HG02623 (cell line): ENCODE results near the gene IPO13.
A peak's percentile ranks its signal among the peaks of the same experiment; 100 is the strongest.

Experiments used
- ATAC-seq: cut with Tn5 transposase; IDR thresholded peaks from one replicate; pipeline ENCODE4 v1.9.1; 2021; ENCODE audit warnings: moderate library complexity; ENCODE audit not compliant: unreplicated experiment

Gene IPO13, protein sequence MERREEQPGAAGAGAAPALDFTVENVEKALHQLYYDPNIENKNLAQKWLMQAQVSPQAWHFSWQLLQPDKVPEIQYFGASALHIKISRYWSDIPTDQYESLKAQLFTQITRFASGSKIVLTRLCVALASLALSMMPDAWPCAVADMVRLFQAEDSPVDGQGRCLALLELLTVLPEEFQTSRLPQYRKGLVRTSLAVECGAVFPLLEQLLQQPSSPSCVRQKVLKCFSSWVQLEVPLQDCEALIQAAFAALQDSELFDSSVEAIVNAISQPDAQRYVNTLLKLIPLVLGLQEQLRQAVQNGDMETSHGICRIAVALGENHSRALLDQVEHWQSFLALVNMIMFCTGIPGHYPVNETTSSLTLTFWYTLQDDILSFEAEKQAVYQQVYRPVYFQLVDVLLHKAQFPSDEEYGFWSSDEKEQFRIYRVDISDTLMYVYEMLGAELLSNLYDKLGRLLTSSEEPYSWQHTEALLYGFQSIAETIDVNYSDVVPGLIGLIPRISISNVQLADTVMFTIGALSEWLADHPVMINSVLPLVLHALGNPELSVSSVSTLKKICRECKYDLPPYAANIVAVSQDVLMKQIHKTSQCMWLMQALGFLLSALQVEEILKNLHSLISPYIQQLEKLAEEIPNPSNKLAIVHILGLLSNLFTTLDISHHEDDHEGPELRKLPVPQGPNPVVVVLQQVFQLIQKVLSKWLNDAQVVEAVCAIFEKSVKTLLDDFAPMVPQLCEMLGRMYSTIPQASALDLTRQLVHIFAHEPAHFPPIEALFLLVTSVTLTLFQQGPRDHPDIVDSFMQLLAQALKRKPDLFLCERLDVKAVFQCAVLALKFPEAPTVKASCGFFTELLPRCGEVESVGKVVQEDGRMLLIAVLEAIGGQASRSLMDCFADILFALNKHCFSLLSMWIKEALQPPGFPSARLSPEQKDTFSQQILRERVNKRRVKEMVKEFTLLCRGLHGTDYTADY

DNA sequence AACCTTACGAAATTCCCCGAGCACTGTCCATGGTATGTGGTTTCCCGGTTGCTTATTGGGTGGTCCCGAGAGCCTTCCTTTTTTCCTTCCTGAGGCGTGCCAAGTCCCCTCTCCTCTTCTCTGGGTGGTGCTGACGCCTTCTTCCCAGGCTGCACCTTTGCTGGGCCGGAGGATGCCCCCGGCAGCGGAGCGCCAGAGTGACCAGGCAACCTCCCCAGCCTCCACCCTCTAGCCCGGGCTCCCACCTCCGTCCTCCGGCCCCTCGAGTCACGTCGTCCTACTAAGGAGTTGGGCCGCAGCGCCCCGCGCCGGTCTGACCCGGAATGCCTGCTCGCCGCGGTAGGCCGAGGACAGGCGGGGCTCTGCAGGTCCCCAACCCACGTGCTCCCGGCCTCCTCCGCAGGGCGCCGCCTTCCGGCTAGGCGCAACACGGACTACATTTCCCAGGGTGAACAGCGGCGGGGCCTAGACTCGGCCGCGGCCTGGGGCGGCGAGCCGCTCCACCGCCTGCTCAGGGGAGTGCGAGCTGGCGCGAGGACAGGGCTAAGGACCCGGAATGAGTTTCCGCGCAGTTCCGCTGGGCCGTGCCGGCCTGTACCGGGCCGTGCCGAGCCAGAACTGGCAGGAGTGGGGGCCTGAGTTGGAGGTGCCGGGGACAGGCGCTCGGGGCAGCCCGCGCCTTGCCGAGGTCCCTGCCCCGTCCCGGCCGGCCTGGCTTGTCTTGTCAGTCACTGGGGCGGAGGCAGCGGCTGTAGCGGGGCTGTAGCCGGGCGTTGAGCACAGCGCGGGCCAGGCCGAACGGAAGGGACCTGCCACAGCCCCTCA is at the start of gene IPO13:
IPO13 (plus strand) TSS at position 715 of the 825 bp plus-strand sequence. CDS start 651 bp downstream, outside the sequence.
- ATAC-seq: peak; percentile 87

DNA sequence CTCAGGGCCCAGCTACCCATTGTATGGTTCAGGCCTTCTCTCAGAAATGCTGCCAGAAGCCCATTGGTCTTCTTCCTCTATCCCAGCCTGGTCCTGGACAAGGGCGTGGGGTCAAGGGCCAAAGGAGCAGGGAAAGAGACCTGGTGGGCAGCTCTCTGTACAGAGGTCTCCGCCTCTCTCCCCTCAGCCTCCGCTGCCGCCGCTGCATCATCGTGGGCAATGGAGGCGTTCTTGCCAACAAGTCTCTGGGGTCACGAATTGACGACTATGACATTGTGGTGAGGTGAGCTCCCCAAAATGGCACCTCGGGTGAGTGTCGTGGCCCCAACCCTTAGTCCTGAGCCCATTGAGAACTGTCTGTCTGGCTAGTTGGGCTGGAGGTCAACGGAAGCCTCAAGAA is 47.8 kb upstream of the IPO13 start:
- no peak for ATAC-seq

DNA sequence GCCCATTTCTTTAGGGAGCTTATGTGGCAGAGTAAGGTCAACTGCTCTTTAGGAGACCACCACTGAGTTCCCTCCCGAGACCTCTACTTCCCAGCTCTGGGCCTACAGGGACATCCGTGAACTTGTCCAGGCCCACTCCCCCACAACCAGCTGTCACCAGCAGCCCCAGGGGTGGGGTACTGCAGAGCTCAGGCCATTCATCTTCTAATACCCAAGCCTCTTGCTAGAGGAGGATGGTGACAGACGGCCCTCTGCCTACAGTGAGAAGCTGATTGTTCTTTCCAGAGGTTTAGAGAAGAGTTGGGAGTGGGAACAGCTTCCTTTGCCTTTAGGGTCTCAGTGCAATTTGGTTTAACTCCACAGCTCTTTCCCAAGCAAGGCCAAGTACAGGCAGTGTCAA is 46.4 kb upstream of the IPO13 start:
- ATAC-seq: no peak

DNA sequence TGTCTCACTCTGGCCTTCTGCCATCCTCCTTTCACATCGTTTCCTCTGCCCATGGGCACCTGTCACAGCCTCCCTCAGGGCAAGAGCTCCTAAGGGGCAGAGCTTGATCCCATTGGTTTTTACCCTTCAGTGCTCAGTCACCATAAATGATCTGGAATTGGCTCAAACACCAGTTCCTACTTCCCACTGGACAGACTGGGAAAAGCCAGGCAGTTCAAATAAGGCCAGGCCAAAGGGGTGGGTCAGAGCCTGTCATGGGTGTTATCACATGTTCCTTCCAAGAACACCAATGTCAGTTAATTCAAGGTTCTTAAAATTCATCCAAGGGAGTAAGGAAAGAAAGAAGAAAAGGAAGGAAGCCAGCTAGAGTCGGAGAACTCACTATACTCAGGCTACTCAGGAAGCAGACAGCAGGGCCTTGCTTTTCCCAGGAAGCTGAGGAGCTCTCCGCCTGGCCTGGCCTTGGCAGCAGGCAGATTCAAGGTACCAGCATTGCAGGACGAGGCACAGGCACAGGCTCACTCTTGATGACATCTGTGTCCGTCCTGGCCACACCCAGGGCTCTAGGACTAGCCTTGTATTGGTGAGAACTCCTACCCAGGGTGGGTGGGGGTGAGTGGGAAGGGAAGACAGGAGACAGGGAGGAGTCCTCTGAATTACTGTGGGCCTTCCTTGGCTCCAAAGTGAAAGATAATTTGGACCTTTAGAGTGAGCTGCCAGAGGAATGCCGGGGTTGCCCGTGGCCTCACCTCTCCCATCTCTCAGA is 45.4 kb upstream of the IPO13 start:
- ATAC-seq: no peak

DNA sequence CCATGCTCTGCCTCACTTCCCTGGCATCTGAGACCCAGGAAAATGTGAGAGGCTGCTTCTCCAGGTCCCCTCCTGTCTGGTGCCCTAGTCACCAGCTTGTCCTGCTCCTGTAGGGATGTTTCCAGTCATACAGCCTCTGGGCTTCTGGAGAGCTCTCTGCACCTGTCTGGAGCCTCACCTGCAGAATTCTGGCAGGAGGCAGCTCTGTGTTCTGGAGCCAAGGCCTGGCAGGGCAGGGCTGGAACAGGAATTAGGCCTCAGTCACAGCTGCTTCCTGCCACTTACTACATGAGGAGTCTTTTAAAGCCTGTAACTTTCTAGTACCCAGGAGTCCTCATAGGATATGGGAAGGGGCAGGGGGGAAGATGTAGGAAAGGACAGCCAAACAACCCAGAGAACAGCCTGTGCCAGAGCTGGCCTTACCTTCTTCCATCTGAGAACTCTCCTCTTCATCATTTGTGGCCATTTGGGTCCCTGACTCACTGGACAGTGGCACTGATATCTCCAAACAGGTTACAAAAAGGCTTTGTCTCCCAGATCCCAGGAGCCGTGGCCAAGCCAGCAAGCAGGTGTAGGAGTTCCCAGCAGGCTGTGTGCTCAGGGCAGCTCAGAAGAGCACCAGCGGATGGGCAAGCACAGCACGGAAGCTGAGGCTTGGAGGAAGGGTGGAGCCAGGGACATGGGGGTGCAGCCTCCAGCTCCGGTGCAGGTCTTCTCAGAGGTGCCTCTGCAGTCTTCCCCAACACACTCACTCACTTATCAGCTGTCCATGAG is 44.5 kb upstream of the IPO13 start:
- ATAC-seq: no peak

DNA sequence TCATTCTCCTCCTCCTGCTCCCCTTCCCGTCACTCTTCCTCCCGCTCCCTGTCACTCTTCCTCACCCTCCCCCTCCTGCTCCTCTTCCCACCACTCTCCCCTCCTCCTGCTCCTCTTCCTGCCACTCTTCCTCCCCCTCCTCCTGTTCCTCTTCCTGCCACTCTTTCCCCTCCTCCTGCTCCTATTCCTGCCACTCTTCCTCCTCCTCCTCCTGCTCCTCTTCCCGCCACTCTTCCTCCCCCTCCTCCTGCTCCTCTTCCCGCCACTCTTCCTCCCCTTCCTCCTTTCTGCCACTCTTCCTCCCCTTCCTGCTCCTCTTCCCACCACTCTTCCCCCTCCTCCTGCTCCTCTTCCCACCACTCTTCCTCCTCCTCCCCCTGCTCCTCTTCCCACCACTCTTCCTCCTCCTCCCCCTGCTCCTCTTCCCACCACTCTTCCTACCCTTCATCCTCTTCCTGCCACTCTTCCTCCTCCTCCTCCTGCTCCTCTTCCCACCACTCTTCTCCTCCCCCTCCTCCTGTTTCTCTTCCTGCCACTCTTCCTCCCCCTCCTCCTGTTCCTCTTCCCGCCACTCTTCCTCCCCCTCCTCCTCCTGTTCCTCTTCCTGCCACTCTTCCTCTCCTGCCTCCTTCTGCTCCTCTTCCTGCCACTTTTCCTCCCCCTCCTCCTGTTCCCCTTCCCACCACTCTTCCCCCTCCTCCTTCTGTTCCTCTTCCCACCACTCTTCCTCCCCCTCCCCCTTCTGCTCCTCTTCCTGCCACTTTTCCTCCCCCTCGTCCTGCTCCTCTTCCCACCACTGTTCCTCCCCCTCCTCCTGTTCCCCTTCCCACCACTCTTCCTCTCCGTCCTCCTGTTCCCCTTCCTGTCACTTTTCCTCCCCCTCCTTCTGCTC is 41.8 kb upstream of the IPO13 start:
- no peak for ATAC-seq

DNA sequence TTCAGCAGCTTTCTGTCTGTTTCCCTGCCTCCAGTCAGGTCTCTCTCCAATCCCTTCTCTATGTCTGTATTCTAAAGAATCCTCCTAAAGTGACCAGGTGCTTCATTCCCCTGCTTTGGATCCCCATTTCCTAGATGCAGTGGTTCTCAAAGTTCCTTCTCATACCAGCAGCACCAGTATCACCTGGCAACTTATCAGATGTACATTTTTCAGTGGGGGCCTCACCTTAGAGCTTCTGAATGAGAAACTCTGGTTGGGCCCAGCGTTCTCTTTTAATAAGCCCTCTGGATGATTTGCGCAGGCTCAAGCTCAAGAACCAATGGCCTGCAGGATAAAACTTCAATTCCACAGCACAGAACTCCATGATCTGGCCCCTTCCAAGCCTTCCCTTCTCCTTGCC is 38.5 kb upstream of the IPO13 start:
- ATAC-seq: no peak

DNA sequence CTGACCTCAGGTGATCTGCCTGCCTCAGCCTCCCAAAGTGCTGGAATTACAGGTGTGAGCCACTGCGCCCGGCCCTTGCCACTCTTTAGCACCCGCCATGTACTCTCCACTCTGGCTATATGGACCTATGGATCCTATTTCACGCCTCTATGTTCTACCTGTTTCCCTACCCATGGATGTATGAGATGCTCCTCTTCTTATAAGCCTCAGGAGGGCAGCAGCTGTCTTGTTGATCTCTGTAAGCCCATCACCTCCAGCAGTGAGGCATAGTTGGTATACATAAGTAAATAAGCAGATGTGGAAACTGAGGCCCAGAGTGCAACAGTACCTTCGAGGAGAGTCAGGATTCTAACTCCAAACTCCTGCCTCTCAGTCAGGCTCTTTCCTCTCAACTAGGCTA is 37.9 kb upstream of the IPO13 start:
- ATAC-seq: no peak

DNA sequence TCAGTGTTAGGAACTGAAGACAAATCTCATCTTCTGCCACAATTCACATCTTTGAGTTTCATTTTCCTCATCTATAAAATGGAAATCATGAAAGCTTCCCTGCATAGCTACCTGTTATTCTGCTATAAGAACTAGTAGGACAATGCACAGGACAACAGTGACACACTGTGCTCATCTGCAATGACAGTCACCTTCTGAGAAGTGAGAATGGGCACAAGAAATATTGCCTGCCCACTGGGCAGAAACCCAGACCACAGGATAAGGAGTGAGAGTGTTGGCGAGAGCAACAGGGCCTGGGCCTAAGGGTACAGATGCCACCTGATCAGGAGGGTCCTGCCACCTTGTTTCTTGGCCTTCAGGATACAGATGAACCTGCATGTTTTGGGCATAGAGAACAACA is 36.4 kb upstream of the IPO13 start:
- no peak for ATAC-seq

DNA sequence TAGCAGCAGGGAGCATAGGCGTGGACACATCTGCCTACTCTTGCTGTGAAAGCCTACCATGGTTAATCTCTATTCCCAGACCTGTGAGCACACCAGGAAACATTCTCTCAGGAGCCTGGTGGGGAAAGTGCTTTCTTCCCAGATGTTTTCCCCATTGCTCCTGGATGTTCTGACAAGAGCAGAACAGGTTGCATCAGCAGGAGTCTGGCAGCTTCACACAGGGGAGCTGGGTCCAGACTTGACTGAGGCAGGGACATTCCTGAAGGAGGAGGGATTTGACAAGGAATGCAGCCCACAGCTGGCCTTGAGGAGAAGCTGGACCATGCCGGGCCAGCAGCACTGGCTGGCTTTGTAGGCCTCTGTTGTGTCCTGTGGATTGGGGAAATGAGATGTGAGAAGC is 34.1 kb upstream of the IPO13 start:
- ATAC-seq: no peak

DNA sequence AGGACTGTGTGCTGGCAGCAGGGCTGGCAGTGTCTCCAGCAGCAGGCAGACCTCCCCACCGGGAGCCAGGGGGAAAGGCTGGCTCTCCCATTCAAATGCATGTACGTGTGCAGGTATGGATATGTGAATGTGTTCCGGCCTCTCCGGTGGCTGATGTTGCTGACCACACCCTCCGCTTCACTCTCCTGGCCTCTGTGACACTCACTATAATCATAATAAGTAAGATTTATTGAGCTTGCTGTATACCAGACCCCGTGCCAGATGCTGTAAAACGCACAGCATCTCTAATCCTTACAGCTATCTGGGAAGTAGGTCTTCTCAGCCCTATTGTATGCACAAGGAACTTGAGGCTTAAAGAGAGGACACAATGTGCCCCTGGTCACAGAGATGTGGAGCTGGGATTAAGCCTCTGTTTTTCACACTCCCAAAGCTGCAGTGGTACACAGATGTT is 33.7 kb upstream of the IPO13 start:
- no peak for ATAC-seq

DNA sequence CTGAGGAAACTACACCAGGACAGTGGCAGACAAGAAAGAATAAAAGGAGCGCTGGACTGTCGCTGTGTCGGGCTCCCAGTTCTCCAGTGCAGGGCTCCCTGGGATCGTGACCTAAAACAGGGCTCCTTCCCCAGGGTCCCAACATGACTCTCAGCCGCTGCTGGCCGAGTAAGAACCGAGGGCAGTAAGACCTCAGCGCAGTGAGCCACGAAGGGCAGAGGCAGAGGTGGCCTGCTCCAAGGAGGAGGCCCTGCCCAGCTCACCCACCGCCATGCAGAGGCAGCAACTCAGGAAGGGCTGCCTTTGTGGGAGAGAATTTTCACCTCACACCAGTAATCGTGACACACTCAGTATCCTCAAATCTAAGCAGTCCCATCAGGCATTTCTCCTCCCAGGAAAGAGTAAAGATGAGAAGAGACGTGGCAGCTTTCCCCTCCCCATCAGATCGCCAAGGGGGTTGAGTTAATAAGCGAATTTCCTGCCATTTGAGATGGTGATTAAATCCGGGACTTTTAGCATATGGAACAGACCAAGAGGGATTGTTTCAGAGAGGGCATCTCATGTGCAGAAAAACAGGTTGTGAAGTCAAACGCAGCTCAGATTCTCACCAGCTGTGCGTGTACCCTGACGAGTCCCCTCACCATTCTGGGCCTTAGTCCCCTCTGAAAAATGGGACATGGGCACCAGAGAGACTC is 32.9 kb upstream of the IPO13 start:
- no peak for ATAC-seq

DNA sequence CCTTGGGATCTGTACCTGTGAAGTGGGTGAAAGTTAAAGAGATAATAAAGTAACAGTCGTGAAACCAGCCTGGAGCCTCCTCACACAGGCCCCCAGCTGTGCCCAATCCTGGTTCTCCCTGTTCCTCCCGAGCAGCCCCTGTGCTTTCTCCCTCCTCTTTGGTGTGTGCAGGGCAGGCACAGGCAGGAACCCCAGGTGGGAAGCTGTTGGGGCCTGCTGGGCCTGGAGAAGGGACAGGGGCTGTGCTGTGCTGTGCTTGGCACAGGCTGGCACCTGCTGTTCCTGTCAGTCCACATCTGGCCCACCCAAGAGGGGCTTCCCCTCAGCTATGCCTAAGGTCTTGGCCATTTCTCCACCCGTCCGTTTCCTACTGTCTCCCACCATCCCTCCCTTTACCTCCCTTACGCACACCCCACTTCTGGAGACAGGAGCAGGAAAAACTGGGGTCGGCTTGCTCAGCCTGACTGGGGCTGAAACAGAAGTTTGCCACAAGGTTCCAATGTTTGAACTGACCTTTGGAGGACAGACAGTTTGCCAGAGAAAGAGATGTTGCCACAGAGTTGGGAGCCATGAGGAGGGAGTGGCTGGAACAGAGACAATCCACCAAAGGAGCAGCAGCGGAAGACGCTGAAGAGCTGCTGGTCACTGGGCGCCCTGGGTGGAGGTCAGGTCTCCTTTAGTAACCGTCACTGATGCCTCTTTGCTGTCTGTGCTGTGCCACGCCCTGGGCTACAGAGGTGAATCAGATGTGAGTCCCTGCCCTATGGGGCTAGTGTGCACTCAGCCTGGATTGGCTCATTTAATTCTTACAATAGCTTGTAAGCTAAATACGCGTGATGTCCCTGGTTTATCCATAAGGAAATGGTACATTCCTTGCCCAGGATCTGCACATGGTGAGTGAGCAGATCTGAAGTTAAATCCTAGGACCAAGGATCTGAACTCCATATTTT is 31.9 kb upstream of the IPO13 start:
- no peak for ATAC-seq

DNA sequence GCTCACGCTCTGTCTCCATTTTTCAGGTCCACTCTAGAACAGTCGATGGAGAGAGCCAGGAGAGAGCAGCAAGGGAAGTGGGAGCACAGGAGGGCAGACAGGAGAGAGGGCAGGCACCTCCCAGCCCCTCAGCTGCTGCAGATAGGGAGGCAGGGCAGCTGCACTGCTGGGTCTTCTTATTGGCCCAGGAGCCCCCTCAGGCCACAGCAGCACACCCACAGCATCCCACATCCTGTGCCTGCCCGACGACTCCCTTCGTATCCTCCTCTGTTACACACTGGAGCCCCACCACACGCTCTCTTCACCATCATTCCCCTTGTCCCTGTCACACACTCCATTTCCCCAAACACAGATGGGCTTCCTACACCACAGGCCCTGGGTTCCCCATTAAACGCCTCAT is 26.8 kb upstream of the IPO13 start:
- no peak for ATAC-seq

DNA sequence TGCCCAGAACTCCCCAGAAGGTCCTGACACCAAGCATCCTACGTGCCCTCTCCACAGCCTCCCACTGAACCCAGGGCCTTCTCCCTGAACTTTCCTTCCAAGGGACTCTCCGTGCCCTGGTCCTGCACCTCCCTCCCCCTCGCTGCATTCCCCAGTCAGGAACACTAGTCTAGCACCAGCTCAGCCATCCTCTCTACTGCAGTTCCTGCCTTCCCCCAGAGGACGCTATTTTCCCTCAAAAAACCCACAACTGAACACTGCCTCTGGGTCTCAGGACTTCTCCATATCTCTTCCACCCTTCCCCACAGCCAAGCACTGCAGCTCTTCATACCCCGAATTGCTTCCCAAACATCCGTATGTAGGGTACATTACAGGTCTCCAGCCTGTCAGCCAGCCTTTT is 25.7 kb upstream of the IPO13 start:
- ATAC-seq: no peak

DNA sequence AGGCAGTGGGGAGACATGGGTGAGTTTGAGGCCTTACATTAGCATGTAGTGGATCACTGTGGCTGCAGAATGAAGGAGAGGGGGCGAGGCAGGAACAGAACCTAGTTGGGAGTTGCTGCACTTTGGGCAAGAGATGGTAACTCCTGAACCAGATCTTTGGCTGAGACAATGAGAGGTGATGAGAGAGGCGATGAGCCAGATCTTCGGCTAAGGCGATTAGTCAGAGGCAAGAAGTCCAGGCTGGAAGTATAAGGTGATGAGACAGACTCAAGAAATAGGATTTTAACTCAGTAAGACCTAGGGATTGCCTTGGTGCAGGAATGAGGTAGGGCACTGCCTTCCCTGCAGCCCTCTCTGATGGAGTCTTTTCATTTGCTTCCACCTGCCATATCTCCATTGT is 22.2 kb upstream of the IPO13 start:
- ATAC-seq: no peak

DNA sequence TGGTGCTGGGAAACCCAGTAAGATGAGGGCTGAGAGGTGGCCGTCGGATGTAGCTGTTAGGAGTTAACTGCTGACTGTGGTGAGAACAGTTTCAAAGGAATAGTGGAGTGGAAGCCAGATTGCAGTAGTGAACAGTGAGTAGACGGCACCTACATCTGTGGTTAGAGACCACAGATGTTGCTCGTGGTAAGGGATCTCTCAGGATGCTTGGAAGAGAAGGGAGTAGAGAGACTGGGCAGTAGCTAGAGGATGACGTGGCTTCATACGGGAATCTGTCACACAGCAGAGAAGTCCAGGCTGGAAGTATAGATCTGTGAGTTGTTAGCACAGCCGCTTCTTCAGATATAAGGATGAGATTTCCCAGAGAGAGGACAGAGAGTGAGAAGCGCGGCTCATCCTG is 20.9 kb upstream of the IPO13 start:
- no peak for ATAC-seq
